K562 (cell line): ENCODE measurements around the gene RBMS1. TPM values are rescaled to one million over a fixed set of nuclear protein-coding genes. Genes with fewer than 3 reads are reported as not detected.
A peak's percentile ranks its signal among the peaks of the same experiment; 100 is the strongest.

Experiments
- ATAC-seq: fragments of 200-7000 bp; cut with Tn5 transposase; 3 replicates; pipeline ENCODE4 v1.9.1; 2020; ENCODE audit warnings: moderate library complexity
- BruUV-seq: library from RNA; stranded (reverse); fragments of 400-500 nt; replicated peaks from 2 replicates; lab custom pipeline; 2021; lab: Mats Ljungman, UMichigan
- CTCF ChIA-PET: fragments of 300-600 bp; formaldehyde crosslinking; extraction: SDS; loops from one replicate; lab custom pipeline; 2021; ENCODE audit warnings: low intra/inter-chr PET ratio; lab: Yijun Ruan, JAX
- POLR2A ChIA-PET: fragments of 300-600, 350-650 bp; sonication (Branson Sonifier 250); formaldehyde crosslinking; extraction: SDS; loops from one replicate; lab custom pipeline; 2021; ENCODE audit warnings: antibody characterized with exemption, inconsistent platforms; lab: Yijun Ruan, JAX
- DNase-seq, 4 experiments: peaks; one replicate each; pipeline versions ENCODE4 v3.0.0 to v3.0.0-alpha.2; 2011 to 2018; ENCODE audit warnings: low spot score in 3 of 4, mixed read lengths in 3 of 4; ENCODE audit errors: extremely low read depth in 1 of 4
- FAIRE-seq: peaks from 2 replicates; lab custom pipeline; 2011; peaks lifted over from hg19 to GRCh38; lab: Jason Lieb, UNC
- H2AFZ ChIP-seq: 2 replicates; pipeline ENCODE4 v1.6.0; 2011; ENCODE audit warnings: low read depth, low read length, control low read depth, inconsistent platforms
- H3K27ac ChIP-seq: fragments of 200-600 bp; 3 replicates; pipeline ENCODE4 v1.8.0; 2011; ENCODE audit warnings: low read depth, mild to moderate bottlenecking, control low read depth, inconsistent platforms, low read length, moderate library complexity, mixed read lengths; ENCODE audit errors: extremely low read depth
- H3K27me3 ChIP-seq, 2 experiments: fragments of 300-600 bp in 1 of 2; 2 replicates in 1 of 2; 3 replicates in 1 of 2; pipeline versions ENCODE4 v1.6.0 to v1.8.0; 2011; ENCODE audit warnings: inconsistent platforms in 2 of 2, low read length in 2 of 2, mild to moderate bottlenecking in 1 of 2, mixed read lengths in 1 of 2, moderate library complexity in 1 of 2; ENCODE audit not compliant: control insufficient read depth in 2 of 2, insufficient read depth in 2 of 2
- H3K36me3 ChIP-seq: fragments of 300-600 bp; 3 replicates; pipeline ENCODE4 v1.8.0; 2011; ENCODE audit warnings: mild to moderate bottlenecking, low read length, inconsistent platforms; ENCODE audit not compliant: control insufficient read depth, insufficient read depth
- H3K4me1 ChIP-seq, 2 experiments: fragments of 200-600 bp in 1 of 2; replicated peaks in 1 of 2; 2 replicates in 1 of 2; 3 replicates in 1 of 2; pipeline versions ENCODE4 v1.5.1 to v1.8.0; 2011; ENCODE audit warnings: inconsistent platforms in 2 of 2, low read length in 2 of 2, mild to moderate bottlenecking in 1 of 2, mixed read lengths in 1 of 2, moderate library complexity in 1 of 2; ENCODE audit not compliant: control insufficient read depth in 2 of 2, insufficient read depth in 2 of 2
- H3K4me2 ChIP-seq: 2 replicates; pipeline ENCODE4 v1.6.1; 2011; ENCODE audit warnings: low read length, control low read depth, inconsistent platforms, mixed read lengths; ENCODE audit not compliant: insufficient read depth
- H3K4me3 ChIP-seq: fragments of 200-600 bp; sonication (generic), shearing (Covaris generic); 2 replicates; pipeline ENCODE4 v1.5.1; 2016; ENCODE audit warnings: control low read depth, inconsistent platforms
- H3K79me2 ChIP-seq: fragments of 200-600 bp; 3 replicates; pipeline ENCODE4 v1.8.0; 2011; ENCODE audit warnings: low read length, inconsistent platforms; ENCODE audit not compliant: control insufficient read depth, insufficient read depth
- H3K9ac ChIP-seq, 2 experiments: 2 replicates each; pipeline versions ENCODE4 v1.6.0 to v1.6.1; 2011; ENCODE audit warnings: low read depth in 2 of 2, low read length in 2 of 2, control low read depth in 1 of 2, inconsistent platforms in 1 of 2, mild to moderate bottlenecking in 1 of 2, mixed read lengths in 1 of 2; ENCODE audit not compliant: insufficient read depth in 1 of 2
- H3K9me1 ChIP-seq: one replicate; pipeline ENCODE4 v1.6.0; 2011; ENCODE audit warnings: inconsistent platforms, mild to moderate bottlenecking, low read length, moderate library complexity; ENCODE audit not compliant: control insufficient read depth, insufficient read depth
- H3K9me3 ChIP-seq: replicated peaks from 2 replicates; pipeline ENCODE4 v1.5.1; 2011; ENCODE audit warnings: low read depth, low read length, inconsistent platforms; ENCODE audit not compliant: control insufficient read depth, insufficient read depth
- H4K20me1 ChIP-seq: replicated peaks from 2 replicates; pipeline ENCODE4 v1.6.1; 2011; ENCODE audit warnings: low read length, inconsistent platforms, mixed read lengths; ENCODE audit not compliant: control insufficient read depth, insufficient read depth
- CEBPG ChIP-seq, 3 experiments: fragments of 200-800 bp in 1 of 3; sonication (Bioruptor generic) in 1 of 3; sonication (generic) in 1 of 3; formaldehyde crosslinking in 1 of 3; IDR thresholded peaks in 2 of 3; conservative IDR thresholded peaks in 1 of 3; 2 replicates each; pipeline versions ENCODE4 v1.6.1 to v1.8.0; 2016 to 2022; ENCODE audit warnings: missing compliant biosample characterization in 2 of 3, missing genetic modification characterization in 2 of 3, mild to moderate bottlenecking in 1 of 3, missing genetic modification reagents in 1 of 3
- MEIS2 ChIP-seq: fragments of 450-650 bp; IDR thresholded peaks from 2 replicates; pipeline ENCODE4 v1.6.1; 2014; ENCODE audit warnings: mild to moderate bottlenecking; ENCODE audit not compliant: partially characterized antibody
- WGBS: fragments of 100-300 bp; shearing (Covaris generic); methylation state at CpG from one replicate; pipeline ENCODE4 v1.1.6; 2016; ENCODE audit warnings: low coverage, mixed read lengths; ENCODE audit not compliant: insufficient coverage; ENCODE audit errors: missing lambda C conversion rate; 5-methylcytosine and 5-hydroxymethylcytosine counted together
- in situ Hi-C: fragments of 300-500 bp; cut with MboI; formaldehyde crosslinking; loops from 4 replicates; pipeline ENCODE4 v1.15.0; 2018; ENCODE audit warnings: inconsistent platforms, mixed read lengths
- intact Hi-C: fragments of 100-400 bp; cut with micrococcal nuclease; formaldehyde crosslinking; loops from 2 replicates; pipeline ENCODE4 v1.14.2; 2022
- polyA plus RNA-seq, 8 experiments: library from polyadenylated mRNA; depleted of rRNA in 4 of 8; stranded (reverse) in 5 of 8; unstranded in 3 of 8; fragments of >200 nt; fragmentation: Nextera tagmentation in 2 of 8; fragmentation: Illumina TruSeq in 1 of 8; extraction: Ambion mirVana in 2 of 8; extraction: Trizol in 1 of 8; gene quantifications; 2 replicates each; pipeline versions ENCODE4 v1.2.1 to v1.2.3, GENCODE V29; 2011 to 2014; ENCODE audit warnings: inconsistent platforms in 1 of 8, missing spikeins in 1 of 8
- total RNA-seq, 7 experiments: library from RNA; depleted of rRNA in 6 of 7; stranded (reverse); fragments of >200 nt in 6 of 7; fragmentation: Illumina TruSeq in 2 of 7; extraction: Trizol in 2 of 7; gene quantifications; 2 replicates each; pipeline versions ENCODE4 v1.2.1 to v1.2.3, GENCODE V29; 2011 to 2021; ENCODE audit warnings: low replicate concordance in 1 of 7
- TF ChIP-seq, protein P1 (sequence below): fragments of 450-650 bp; formaldehyde crosslinking; IDR thresholded peaks from 2 replicates; pipeline ENCODE4 v1.4.0; 2022; ENCODE audit warnings: missing genetic modification characterization
- TF ChIP-seq, protein P2 (sequence below): sonication (generic); formaldehyde crosslinking; IDR thresholded peaks from 2 replicates; pipeline ENCODE4 v1.8.0; 2022; ENCODE audit warnings: mild to moderate bottlenecking, missing genetic modification reagents

Gene RBMS1
- total and polyA plus RNA-seq, 9 of the 15 experiments (the other 6 are each of a cell fraction or from before 2014, with no cell fraction given): 0.04 to 0.31 (median 0.09) TPM; not detected in 6

DNA sequence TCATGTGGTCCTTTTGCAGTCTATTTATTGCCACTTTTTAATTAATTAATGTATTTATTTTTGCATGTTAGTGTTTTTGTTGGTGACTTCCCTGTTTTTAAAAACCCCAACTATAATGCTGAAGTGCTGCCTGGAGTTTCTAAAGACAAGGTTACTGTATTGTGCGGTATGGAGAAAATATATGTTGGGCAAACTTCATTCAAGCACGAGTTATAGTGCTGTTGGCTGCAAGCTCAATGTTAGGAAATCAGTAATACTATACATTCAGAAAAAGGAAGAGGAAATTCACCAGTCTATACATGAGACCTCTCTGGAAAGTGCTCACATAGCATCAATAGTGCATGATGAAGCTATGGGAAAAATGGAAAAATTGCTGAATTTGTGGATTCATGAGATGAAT, 15.4 kb upstream of the RBMS1 start (continued):
- TF ChIP-seq, protein P1, sequence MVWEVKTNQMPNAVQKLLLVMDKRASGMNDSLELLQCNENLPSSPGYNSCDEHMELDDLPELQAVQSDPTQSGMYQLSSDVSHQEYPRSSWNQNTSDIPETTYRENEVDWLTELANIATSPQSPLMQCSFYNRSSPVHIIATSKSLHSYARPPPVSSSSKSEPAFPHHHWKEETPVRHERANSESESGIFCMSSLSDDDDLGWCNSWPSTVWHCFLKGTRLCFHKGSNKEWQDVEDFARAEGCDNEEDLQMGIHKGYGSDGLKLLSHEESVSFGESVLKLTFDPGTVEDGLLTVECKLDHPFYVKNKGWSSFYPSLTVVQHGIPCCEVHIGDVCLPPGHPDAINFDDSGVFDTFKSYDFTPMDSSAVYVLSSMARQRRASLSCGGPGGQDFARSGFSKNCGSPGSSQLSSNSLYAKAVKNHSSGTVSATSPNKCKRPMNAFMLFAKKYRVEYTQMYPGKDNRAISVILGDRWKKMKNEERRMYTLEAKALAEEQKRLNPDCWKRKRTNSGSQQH: no peak
- TF ChIP-seq MEIS2: no peak

DNA sequence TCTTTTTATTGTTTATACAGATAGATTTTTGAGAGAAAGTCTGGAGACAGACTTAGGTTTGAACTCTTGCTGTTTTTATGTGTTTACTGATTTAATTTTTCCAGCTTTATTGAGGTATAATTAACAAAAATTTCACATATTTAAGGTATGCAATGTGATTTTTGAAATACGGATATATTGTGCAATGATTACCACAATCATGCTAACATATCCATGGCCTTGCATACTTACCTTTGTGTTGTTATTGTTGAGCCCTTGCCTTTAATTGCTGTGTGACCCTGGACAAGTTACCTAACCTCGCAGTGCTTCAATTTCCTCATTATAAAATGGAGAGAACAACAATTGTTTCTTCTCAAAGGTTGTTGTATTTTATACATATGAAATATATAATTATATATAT, 13.9 kb upstream of the RBMS1 start:
- Histone ChIP-seq H3K79me2 (no peaks in the 10 kb centered on the region), H3K27ac (no peak overlapping the region), H3K9me1 (no peaks in the 10 kb centered on the region), H3K4me3 (no peak overlapping the region), H3K9ac (no peak overlapping the region), H2AFZ (no peak overlapping the region), H3K27me3 (no peaks in the 10 kb centered on the region), H3K9me3 (no peaks in the 10 kb centered on the region), H3K4me1 (no peaks in the 10 kb centered on the region), H3K36me3 (no peaks in the 10 kb centered on the region), H3K4me2 (no peak overlapping the region), H4K20me1 (no peaks in the 10 kb centered on the region)
- POLR2A ChIA-PET: no interaction called here
- 0% methylated on average over 2 of the region's 2 CpGs for WGBS
- TF ChIP-seq CEBPG (CRISPR knock-in tag; IDR thresholded peaks at IDR 0.05) (no peak), CEBPG (tag; conservative IDR thresholded peaks at IDR 0.05 in 1 of 2, IDR thresholded peaks at IDR 0.05 in 1 of 2) (peak in 1 of 2 experiments; percentile 67; a peak in 2 of 4 replicates)
- TF ChIP-seq, protein P2, sequence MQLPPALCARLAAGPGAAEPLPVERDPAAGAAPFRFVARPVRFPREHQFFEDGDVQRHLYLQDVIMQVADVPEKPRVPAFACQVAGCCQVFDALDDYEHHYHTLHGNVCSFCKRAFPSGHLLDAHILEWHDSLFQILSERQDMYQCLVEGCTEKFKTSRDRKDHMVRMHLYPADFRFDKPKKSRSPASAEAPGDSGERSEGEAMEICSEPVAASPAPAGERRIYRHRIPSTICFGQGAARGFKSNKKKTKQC (CRISPR knock-in tag): no peak
- FAIRE-seq: no peak
- in situ Hi-C loops: no loop called here
- no peak for ATAC-seq
- CTCF ChIA-PET: no interaction called here
- DNase-seq: no peak
- BruUV-seq: no TSS peak
- intact Hi-C loops: no loop called here
